HepG2 (cell line): ENCODE measurements around the gene ADAMTS13. TPM values are rescaled to one million over a fixed set of nuclear protein-coding genes. Genes with fewer than 3 reads are reported as not detected.

ENCODE experiments used
- CCDC6 ChIP-seq: sonication (generic); formaldehyde crosslinking; IDR thresholded peaks from 2 replicates; pipeline ENCODE4 v1.8.1; 2022; ENCODE audit warnings: mild to moderate bottlenecking, missing genetic modification reagents, moderate library complexity
- FOXA1 ChIP-seq, 2 experiments: fragments of 450-650 bp in 1 of 2; sonication (generic) in 1 of 2; formaldehyde crosslinking in 1 of 2; IDR thresholded peaks; 2 replicates each; pipeline versions ENCODE4 v1.4.0 to v1.6.1; 2016 to 2020; ENCODE audit warnings: missing genetic modification reagents in 1 of 2
- HDAC2 ChIP-seq: sonication (generic); formaldehyde crosslinking; IDR thresholded peaks from 2 replicates; pipeline ENCODE4 v1.4.0; 2020; ENCODE audit warnings: missing genetic modification reagents
- IKZF1 ChIP-seq: fragments of 450-650 bp; IDR thresholded peaks from 2 replicates; pipeline ENCODE4 v1.7.1; 2016
- IKZF4 ChIP-seq: sonication (generic); formaldehyde crosslinking; IDR thresholded peaks from 2 replicates; pipeline ENCODE4 v1.5.1; 2020; ENCODE audit warnings: borderline replicate concordance, mild to moderate bottlenecking, low read depth, missing genetic modification reagents; ENCODE audit errors: not compliant biosample characterization
- NPAS2 ChIP-seq: sonication (generic); formaldehyde crosslinking; IDR thresholded peaks from 2 replicates; pipeline ENCODE4 v1.8.0; 2022; ENCODE audit warnings: mild to moderate bottlenecking, missing genetic modification reagents, borderline replicate concordance
- PAF1 ChIP-seq: IDR thresholded peaks from 2 replicates; pipeline ENCODE4 v1.6.1; 2016; ENCODE audit warnings: missing genetic modification reagents, missing compliant biosample characterization
- PCBP2 ChIP-seq: fragments of 200-400 bp; formaldehyde crosslinking; optimal IDR thresholded peaks from 2 replicates; pipeline ENCODE3; 2018; ENCODE audit warnings: low read length, low read depth; ENCODE audit not compliant: poor library complexity, severe bottlenecking
- POLR2G ChIP-seq: fragments of 200-400 bp; formaldehyde crosslinking; IDR thresholded peaks from 2 replicates; pipeline ENCODE4 v1.6.1; 2018; ENCODE audit warnings: mild to moderate bottlenecking, low read depth, low read length, moderate library complexity
- RFXAP ChIP-seq: sonication (generic); formaldehyde crosslinking; IDR thresholded peaks from 2 replicates; pipeline ENCODE4 v1.4.0; 2020; ENCODE audit warnings: missing genetic modification reagents, borderline replicate concordance
- SMAD1 ChIP-seq: sonication (generic); formaldehyde crosslinking; IDR thresholded peaks from 2 replicates; pipeline ENCODE4 v1.4.0; 2020; ENCODE audit warnings: missing genetic modification reagents, low read depth, mild to moderate bottlenecking, borderline replicate concordance
- TCF12 ChIP-seq, 2 experiments: fragments of 450-650 bp in 1 of 2; sonication (generic) in 1 of 2; formaldehyde crosslinking in 1 of 2; IDR thresholded peaks; 2 replicates each; pipeline versions ENCODE4 v1.6.1 to v1.8.0; 2017 to 2022; ENCODE audit warnings: antibody characterized with exemption in 1 of 2, mild to moderate bottlenecking in 1 of 2, missing genetic modification reagents in 1 of 2, moderate library complexity in 1 of 2
- ZNF234 ChIP-seq: sonication (generic); formaldehyde crosslinking; conservative IDR thresholded peaks from 2 replicates; pipeline ENCODE4 v1.5.1; 2020; ENCODE audit warnings: mild to moderate bottlenecking, missing genetic modification reagents
- ZNF362 ChIP-seq: sonication (generic); formaldehyde crosslinking; IDR thresholded peaks from 2 replicates; pipeline ENCODE4 v1.4.0; 2020; ENCODE audit warnings: missing genetic modification reagents, mild to moderate bottlenecking, borderline replicate concordance
- ZNF512 ChIP-seq: sonication (generic); formaldehyde crosslinking; IDR thresholded peaks from 2 replicates; pipeline ENCODE4 v1.4.0; 2020; ENCODE audit warnings: mild to moderate bottlenecking, missing genetic modification reagents
- ZNF672 ChIP-seq: sonication (generic); formaldehyde crosslinking; IDR thresholded peaks from 2 replicates; pipeline ENCODE4 v1.8.1; 2022; ENCODE audit warnings: missing genetic modification reagents
- polyA plus RNA-seq, 8 experiments: library from polyadenylated mRNA; depleted of rRNA in 3 of 8; stranded (reverse) in 7 of 8; unstranded in 1 of 8; fragments of >200 nt; fragmentation: Illumina TruSeq in 4 of 8; extraction: Trizol in 4 of 8; gene quantifications; 2 replicates each; pipeline versions ENCODE4 v1.2.1 to v1.2.3, GENCODE V29; 2011 to 2016; ENCODE audit warnings: low read depth in 4 of 8, missing spikeins in 1 of 8, mixed read lengths in 1 of 8; ENCODE audit not compliant: insufficient read depth in 1 of 8
- total RNA-seq, 5 experiments: library from RNA; depleted of rRNA; stranded (reverse); fragments of >200 nt; fragmentation: Illumina TruSeq; extraction: Trizol; gene quantifications; 2 replicates each; pipeline ENCODE4 v1.2.3, GENCODE V29; 2016; ENCODE audit warnings: low read depth in 1 of 5
- TF ChIP-seq, protein P1 (sequence below): sonication (generic); formaldehyde crosslinking; IDR thresholded peaks from 2 replicates; pipeline ENCODE4 v1.8.1; 2023; ENCODE audit warnings: mild to moderate bottlenecking, missing genetic modification reagents, borderline replicate concordance
- TF ChIP-seq, protein P2 (sequence below): sonication (generic); formaldehyde crosslinking; IDR thresholded peaks from 2 replicates; pipeline ENCODE4 v1.4.0; 2020; ENCODE audit warnings: mild to moderate bottlenecking, missing genetic modification reagents, borderline replicate concordance
- TF ChIP-seq, protein P3 (sequence below): sonication (generic); formaldehyde crosslinking; IDR thresholded peaks from 2 replicates; pipeline ENCODE4 v1.5.0; 2020; ENCODE audit warnings: mild to moderate bottlenecking, missing genetic modification reagents, borderline replicate concordance

ADAMTS13 gene
- total and polyA plus RNA-seq, 2 of the 13 experiments (the other 11 are each of a cell fraction or from before 2014, with no cell fraction given) = 0.91 to 4.5 TPM

- TF ChIP-seq TCF12 (IDR thresholded peaks at IDR 0.05) = no peak
- no peak for TF ChIP-seq TCF12 (CRISPR knock-in tag; IDR thresholded peaks at IDR 0.05)
- TF ChIP-seq POLR2G = no peak
- TF ChIP-seq FOXA1 (IDR thresholded peaks at IDR 0.05) = no peak
- no peak for TF ChIP-seq FOXA1 (CRISPR knock-in tag; IDR thresholded peaks at IDR 0.05)
- TF ChIP-seq IKZF4 = peak; percentile 5
- TF ChIP-seq NPAS2 (CRISPR knock-in tag) = no peak
- TF ChIP-seq, protein P1, sequence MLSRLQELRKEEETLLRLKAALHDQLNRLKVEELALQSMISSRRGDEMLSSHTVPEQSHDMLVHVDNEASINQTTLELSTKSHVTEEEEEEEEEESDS (CRISPR knock-in tag) = no peak
- TF ChIP-seq IKZF1 = no peak
- TF ChIP-seq HDAC2 (CRISPR knock-in tag) = no peak; the same call in 1 of the 2 replicates
- TF ChIP-seq ZNF672 = no peak
- TF ChIP-seq RFXAP (CRISPR knock-in tag) = no peak
- no peak for TF ChIP-seq PCBP2
- TF ChIP-seq SMAD1 = no peak
- no peak for TF ChIP-seq ZNF362 (CRISPR knock-in tag)
- TF ChIP-seq CCDC6 = 0 out of 2 replicates have a peak, but pooled peaks have one; percentile 40
- TF ChIP-seq PAF1 (CRISPR knock-in tag) = no peak
- TF ChIP-seq ZNF234 (CRISPR knock-in tag) = no peak
- TF ChIP-seq, protein P2, sequence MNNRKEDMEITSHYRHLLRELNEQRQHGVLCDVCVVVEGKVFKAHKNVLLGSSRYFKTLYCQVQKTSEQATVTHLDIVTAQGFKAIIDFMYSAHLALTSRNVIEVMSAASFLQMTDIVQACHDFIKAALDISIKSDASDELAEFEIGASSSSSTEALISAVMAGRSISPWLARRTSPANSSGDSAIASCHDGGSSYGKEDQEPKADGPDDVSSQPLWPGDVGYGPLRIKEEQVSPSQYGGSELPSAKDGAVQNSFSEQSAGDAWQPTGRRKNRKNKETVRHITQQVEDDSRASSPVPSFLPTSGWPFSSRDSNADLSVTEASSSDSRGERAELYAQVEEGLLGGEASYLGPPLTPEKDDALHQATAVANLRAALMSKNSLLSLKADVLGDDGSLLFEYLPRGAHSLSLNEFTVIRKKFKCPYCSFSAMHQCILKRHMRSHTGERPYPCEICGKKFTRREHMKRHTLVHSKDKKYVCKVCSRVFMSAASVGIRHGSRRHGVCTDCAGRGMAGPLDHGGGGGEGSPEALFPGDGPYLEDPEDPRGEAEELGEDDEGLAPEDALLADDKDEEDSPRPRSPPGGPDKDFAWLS (CRISPR knock-in tag) = peak; percentile 51; the same call in 1 of the 2 replicates
- no peak for TF ChIP-seq ZNF512 (CRISPR knock-in tag)
- TF ChIP-seq, protein P3, sequence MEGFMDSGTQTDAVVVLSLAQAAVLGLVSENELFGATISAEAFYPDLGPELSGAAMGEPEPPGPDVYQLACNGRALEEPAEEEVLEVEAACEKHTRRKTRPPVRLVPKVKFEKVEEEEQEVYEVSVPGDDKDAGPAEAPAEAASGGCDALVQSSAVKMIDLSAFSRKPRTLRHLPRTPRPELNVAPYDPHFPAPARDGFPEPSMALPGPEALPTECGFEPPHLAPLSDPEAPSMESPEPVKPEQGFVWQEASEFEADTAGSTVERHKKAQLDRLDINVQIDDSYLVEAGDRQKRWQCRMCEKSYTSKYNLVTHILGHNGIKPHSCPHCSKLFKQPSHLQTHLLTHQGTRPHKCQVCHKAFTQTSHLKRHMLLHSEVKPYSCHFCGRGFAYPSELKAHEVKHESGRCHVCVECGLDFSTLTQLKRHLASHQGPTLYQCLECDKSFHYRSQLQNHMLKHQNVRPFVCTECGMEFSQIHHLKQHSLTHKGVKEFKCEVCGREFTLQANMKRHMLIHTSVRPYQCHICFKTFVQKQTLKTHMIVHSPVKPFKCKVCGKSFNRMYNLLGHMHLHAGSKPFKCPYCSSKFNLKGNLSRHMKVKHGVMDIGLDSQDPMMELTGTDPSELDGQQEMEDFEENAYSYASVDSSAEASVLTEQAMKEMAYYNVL = no peak
Observed at GRCh38 chr9:133477992-133478850, 56.1 kb downstream of the ADAMTS13 start (continued).
